NCI-H146 (cell line): Measurements from ENCODE around the gene XRRA1.
"Not testable (repeated sequence)": the region's sequence is repeated elsewhere in the genome, so short reads cannot be mapped to it uniquely, and the experiment has no call there.

Experiments used
- DNase-seq: peaks from one replicate; lab custom pipeline; 2025; lab: John Stamatoyannopoulos, UW

The XRRA1 gene

DNA sequence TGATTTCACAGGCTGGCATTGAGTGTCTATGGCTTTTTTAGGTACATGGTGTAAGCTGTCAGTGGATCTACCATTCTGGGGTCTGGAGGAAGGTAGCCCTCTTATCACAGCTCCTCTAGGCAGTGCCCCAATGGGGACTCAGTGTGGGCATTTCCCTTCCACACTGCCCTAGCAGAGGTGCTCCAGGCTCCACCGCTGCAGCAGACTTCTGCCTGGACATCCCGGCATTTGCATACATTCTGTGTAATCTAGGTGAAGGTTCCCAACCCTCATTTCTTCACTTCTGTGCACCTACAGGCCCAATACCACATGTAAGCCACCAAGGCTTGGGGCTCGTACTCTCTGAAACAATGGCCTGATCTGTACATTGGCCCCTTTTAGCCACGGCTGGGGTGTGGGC lies 122.0 kb downstream of the XRRA1 start:
- no peak for DNase-seq

DNA sequence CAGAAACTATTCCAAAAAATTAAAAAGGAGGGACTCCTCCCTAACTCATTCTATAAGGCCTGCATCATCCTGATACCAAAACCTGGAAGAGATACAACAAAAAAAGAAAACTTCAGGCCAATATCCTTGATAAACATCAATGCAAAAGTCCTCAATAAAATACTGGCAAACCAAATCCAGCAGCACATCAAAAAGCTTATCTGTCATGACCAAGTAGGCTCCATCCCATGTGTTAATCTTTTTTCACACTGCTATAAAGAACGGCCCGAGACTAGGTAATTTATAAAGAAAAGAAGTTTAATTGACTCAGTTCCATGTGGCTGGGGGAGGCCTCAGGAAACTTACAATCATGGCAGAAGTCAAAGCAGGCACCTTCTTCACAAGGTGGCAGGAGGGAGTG lies 123.3 kb downstream of the XRRA1 start:
- not testable (repeated sequence) for DNase-seq

DNA sequence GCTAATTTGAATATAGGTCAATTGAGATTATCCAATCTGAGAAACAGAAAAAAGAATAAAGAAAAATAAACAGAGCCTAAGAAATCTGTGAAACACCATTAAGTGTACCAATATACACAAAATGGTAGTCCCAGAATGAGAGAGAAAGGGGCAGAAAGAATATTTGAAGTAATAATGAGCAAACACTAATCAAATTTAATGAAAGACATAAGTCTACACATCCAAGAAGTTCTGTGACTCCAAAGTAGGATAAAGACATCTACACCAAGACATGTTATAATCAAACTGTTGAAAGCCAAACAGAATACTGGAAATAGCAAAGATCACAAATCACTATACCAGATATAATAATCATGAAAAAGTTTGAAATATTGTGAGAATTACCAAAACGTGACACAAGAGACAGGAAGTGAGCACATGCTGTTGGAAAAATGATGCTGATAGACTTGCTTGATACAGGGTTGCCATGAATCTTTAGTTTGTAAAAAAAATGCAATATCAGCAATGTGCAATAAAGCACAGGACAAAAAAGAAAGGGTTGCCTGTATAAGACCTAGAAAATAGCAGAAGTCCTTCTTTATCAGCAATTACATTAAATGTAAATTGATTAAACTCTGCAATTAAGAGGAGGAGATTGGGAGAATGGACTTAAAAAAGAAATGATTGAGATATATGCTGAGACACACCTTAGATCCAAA lies 124.5 kb downstream of the XRRA1 start:
- no peak for DNase-seq

DNA sequence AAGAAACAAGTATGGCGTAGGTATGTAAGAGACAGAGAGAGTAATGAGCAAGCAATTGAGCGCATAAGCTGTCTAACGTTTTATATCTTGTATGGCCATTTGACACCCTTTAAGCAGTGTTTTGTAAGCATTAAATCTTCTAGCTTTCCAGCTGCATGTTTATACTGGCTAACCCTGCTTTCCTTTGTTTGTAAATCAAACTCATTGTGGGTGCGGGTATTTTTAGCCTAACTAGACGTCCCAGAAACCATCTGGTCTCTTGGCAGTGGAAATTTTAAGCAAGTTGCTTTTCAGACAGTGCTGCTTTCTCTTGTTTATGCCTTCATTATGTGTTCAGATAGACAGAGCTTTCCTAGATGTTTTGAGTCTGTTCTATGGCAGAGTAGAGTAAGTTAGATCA lies 126.7 kb downstream of the XRRA1 start:
- DNase-seq, result no peak

DNA sequence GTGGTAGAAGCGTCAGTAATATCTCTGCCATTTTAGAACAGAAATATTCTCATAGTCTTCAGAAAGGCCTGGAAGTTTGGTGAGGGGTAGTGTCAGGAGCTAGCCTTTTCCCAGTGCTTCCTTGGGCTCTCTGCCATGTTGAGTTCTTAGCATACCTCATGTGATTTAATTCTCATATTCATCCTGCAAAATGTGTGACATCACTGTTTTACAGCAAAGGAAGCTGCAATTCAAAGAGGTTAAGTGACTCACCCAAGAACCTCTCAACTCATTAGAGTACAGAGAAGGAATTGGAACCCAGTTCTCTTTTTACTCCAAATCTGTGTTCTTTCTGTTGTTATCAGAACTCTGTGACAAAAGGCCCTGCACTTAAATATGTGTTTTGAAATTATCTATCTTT lies 128.1 kb downstream of the XRRA1 start:
- DNase-seq, result no peak

DNA sequence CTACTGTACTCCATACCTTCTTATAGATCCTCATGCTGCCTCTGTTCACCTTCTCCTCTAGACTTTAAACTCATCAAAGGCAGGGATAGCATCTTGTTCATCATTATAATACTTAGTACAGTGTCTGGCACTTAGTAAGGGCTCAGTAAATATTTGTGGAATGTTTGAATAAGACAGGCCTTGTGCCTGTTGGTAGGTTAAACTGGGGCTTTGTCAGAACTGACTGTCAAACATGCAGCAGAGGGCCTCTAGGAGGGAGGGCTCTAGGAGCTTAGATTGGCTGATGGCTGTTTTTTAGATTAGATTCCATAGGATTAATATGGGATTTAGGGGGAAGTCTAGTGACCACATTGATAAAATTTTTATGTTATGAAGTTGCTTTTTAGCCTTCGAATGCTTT lies 129.5 kb downstream of the XRRA1 start:
- DNase-seq, result no peak

DNA sequence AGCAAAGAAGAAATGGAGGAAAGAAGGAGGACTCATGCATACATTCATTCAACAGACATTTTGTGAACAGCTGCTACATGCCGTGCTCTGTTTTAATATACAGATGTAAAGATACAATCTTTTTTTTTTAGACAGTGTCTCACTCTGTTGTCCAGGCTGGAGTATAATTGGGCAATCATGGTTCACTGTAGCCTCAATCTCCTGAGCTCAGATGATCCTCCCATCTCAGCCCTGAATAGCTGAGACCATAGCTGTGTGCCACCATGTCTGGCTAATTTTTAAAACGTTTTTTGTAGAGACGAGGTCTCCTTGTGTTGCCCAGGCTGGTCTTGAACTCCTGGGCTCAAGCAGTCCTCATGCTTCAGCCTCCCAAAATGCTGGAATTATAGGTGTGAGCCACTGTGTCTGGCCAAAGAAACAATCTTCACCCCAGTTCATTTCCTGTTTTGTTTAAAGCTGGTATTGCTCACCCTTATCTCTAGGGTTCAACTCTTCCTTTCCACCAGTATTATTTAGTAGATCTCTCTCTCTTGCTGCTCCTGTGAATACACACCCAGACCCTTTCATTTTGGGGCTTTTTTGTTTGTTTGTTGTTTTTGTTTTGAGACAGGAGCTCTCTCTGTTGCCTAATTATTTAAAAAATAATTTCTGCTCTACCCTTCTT lies 130.5 kb downstream of the XRRA1 start:
- DNase-seq, result no peak

DNA sequence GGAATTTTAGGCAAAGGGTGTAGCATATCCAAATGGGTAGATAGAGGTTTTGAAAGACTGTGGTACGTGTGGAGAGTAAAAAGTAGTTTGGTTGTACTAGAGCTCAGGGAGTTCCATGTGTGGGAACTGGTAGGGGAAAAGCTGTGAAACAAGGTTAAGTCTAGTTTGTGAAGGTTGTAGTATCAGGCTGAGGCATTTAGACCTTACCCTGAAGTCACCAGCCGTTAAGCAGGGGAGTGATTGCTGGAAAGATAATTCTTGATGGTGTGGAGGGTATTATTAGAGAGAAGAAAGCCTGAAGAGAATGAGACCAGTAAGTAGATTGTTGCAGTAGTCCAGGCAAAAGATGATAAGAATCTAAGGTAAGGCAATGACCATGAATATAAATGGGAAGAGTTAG lies 132.2 kb downstream of the XRRA1 start:
- DNase-seq, result no peak

DNA sequence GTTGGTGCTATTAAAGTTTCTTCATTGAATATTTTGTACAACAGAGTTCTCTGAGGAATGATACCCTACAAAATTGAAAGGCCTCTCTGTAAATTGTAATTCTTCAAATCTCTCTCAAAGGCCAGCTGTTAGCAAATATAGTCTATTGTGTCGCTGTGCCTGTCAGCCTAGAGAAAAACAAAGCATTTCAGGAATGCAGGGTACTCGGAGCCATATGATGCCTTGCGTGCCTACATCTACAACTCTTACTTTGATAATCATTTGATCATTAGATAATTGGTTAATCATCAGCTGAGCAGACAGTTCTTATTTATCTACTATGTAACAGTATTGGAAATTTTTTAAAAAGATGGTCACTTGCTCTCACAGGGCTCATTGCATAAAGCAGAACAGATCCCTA lies 132.9 kb downstream of the XRRA1 start:
- DNase-seq, result no peak

DNA sequence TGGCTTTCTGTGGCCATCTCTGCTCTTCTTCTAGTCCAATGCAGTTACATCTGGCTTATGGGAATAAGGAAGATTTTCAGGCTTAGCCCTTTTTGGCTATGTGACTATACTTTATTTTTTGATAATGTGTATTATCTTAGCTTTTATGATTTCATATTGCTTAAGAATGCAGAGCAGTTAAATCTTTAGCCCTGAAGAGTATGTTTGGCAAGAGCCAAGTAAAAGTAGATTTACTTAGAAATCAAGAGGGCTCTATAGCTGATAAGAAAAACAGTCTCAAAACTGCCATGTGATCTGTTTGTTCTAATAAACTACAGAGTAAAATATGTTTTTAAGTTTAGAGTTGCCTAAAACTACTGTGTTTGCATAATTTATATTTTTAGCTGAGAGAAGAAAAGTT lies 139.1 kb downstream of the XRRA1 start:
- DNase-seq, result no peak

DNA sequence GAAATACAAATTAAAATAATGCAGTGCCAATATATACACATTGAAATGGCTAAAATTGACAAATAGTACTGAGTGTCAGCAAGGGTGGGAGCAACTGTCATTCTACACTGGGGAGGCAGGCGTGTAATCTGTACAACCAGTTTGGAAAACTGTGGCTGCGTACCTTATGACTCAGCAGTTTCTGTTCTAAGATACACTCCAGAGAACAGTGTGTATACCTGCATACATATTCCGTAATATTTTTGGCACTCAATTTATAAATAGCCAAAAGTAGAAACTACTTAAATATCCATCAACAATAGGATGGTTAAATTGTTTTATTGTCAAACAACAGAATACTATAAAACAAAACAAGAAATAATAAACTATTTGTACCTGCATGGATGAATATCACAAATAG lies 142.6 kb downstream of the XRRA1 start:
- DNase-seq, result no peak

DNA sequence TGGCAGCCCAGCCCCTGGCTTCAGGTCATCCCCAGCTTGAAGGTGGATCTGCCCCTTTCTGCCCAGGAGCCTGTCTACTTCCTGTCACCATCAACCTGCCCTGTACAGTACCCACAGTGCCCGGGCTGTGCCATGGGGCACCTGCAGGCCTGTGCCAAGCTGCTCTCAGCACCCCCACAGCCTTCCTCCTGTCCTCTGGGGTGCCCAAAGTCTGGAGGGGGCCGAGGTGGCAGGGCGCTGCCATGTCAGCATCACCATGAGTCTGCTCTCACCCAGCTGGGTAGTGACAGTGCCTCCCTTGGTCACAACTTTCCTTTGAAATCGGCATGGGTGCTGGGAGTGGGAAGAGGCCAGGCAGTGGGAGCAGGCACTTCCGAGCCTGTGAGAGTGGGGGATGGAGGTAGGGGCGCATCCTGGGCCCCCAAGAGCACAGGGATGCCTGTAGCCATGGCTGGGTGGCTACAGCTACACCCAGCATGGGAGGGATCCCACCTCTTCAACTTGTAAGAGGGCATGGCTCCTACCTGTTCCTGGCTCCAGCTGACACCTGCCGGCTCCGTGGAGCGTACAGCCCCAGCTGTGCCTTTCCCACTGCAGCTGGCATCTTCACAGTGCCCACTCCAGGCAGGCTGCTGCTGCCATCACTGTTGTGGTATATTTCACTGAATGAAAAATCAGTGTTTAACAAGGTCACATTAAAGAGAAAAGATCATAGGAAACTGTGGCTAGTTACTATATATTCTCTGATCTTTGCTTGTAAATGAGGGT lies 157.4 kb downstream of the XRRA1 start:
- no peak for DNase-seq
